GM19397 (cell line): ENCODE measurements around the gene KIAA0825.
"Not testable (repeated sequence)": the region's sequence is repeated elsewhere in the genome, so short reads cannot be mapped to it uniquely, and the experiment has no call there.

Source experiments
- ATAC-seq: cut with Tn5 transposase; IDR thresholded peaks from one replicate; pipeline ENCODE4 v1.9.1; 2021; ENCODE audit warnings: mild to moderate bottlenecking, moderate library complexity; ENCODE audit not compliant: unreplicated experiment

Gene KIAA0825

DNA sequence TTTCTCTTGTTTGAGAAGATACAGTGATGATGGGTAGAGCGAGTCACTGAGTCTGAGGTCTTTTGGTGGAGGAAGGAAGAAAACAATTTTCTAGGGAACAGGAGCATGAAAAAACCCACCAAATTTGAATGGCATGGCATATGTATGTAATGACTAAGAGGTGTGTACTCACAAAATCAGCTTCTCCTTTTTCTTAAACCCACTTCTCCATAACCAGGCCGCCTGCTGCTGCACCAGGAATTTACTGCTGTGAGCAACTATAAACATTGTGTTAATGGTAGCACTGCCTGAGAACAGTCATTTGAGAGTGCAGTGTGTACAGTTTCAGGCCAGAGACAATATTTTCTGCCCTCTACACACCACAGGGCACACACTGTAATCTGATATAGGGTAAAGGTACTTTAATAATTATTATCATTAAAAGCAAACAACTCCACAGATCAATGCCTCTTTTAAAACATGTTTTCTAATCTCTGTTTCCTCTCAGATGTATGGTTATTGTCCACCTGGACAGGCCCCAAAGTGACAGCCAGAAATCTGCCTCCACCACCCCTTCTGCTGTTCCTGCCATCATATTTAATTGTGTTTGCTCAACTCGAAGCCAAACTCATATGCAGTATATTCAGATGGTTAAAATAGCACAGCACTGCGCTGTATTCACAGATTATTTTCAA is 241.6 kb downstream of the KIAA0825 start:
- ATAC-seq = no peak

DNA sequence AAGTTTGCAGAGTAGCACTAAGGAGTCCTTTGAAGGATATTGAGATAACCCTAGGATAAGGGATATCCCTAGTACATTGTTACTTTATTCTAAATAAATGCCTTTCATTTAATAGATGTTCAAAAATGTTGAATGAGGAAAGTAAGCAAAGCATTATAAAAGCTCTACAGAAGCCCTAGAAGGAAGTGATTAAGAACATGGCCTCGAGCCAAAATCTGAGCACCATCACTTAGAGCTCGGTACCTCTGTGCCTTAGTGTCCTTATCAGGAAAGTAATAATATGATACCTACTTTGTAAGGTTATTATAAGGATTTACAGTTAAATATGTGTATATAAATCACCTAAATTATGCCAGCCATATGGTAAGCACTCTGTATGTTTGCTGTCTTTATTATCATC is 242.6 kb downstream of the KIAA0825 start:
- ATAC-seq = no peak

DNA sequence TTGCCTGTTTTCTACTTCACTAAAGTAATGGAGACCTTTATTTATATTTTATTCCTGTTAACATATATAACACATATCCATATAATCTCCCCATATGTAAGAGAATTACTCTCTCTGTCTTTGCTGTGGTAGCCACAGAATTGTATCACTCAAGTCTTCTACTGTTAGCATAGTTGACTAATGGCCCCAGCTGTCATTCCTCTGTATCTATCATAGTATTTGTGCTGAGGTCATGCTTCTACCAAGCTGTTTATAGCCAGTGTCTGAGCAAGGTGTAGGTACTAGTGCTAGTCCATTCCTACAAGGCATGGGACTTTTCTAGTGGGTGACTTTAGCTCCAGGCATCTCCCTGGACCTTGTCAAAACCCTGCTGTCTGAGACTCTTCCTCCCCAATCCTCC is 244.1 kb downstream of the KIAA0825 start:
- ATAC-seq = no peak

DNA sequence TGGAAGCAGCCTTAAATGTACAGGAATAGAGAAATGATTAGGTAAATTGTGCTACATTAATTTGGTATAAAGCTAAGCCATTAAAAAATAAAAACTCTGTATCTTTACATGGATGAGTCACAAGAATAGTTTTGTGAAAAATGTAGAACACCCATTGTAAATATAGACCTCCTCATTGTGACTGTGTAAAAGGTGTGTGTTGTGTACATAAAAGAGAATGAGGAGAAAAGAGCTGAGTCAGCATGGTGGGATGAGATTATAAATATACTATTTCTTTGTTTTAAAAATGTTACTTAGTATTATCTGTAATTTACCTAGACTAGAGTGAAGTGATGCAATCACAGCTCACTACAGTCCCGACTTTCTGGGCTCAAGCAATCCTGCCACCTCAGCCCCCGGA is 250.5 kb downstream of the KIAA0825 start:
- no peak for ATAC-seq

DNA sequence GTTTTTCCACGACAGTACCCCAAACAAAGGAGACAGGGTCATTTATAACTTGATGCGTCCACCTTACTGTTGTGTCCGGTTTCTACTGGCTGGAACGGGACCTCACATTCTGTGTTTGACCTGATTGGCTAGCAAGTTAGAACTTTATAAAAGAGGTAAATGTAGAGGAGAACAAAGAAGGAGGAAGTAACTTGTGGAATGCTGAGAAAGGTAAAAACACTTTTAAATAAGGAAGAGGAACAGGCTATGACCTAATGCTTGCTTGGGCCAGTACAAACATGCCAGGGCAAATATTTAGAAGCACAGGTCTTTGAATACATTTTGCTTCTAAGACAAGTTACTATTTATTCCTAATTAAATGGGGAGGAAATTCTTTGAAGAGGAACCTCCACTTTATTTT is 251.6 kb downstream of the KIAA0825 start:
- ATAC-seq = no peak

DNA sequence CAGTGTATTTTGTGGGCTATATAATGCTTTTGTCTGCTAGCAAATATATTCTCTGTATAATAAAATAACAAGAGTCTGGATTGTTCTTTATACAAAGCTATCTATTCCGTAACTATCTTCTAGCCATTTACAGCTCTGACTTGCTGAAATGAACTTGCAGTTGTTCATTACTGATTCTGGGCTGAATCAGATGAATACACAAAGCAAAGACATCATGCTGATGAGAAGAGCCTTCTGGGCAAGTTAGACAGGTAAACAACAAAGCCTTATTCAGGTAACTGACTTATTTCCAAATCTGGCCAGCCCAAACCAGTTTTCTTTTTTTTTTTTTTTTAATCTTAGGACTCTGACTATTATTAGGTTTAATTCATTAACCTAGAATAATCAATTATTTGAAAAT is 255.5 kb downstream of the KIAA0825 start:
- ATAC-seq = no peak

DNA sequence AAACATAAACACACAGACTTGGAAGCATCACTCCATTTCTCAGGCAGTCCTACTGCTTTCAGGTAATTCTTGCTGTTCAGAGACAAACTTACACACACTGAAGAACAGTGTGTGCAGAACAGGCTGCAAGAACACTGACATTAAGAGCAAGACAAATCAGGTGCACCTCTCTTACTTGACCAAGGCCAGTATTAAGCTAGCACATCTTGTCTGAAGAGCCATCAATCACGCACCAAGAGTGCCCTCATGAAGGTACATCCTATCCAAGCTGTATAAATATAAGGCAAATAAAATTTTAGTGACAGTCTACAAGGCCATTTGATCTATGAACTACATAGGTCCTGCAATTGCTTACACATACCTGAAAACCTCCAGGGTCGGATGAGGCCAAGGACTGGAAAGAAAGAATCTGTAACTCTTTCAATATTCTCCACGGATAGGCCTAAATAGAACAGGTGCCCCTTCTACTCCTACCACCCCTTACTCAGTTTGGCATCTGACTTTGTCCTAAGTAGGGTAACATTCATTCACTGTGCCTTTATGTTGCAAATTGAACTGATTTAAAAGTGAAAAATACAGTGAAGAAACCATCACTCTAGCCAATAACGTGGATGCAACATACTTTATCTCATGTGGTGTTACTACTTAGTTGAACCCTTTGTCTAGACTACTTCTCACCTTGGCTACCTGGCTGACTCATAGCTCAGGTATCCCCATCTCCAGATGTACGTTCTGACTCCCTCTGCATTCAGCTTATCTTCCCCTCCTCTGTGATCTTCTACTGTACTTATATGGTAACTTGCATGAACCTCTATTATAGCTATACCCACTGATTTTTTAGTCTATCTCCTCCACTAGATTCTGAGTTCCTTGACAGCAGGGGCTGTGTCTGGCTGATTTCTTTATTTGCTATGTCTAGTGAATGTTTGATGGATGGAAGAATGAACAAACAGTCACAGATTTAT is 256.3 kb downstream of the KIAA0825 start:
- ATAC-seq = no peak

DNA sequence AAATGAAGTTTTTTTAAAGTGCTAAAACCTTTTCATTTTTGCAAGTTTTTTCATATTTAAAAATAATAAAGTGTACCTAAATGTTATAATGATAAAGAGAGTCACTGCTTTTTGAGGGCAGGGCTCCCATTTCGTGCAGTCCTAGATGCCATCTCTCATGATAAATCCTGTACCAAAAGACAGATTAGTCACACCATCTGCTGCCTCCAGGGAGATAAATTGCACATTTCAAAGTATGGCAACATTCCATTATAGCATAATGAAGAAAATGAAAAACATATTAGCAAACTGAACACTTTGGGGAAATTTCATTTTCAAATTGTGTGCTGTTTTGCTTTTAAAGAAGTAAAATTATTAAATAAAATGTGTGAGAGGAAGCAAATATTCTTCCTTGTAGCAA is 257.2 kb downstream of the KIAA0825 start:
- ATAC-seq = no peak

DNA sequence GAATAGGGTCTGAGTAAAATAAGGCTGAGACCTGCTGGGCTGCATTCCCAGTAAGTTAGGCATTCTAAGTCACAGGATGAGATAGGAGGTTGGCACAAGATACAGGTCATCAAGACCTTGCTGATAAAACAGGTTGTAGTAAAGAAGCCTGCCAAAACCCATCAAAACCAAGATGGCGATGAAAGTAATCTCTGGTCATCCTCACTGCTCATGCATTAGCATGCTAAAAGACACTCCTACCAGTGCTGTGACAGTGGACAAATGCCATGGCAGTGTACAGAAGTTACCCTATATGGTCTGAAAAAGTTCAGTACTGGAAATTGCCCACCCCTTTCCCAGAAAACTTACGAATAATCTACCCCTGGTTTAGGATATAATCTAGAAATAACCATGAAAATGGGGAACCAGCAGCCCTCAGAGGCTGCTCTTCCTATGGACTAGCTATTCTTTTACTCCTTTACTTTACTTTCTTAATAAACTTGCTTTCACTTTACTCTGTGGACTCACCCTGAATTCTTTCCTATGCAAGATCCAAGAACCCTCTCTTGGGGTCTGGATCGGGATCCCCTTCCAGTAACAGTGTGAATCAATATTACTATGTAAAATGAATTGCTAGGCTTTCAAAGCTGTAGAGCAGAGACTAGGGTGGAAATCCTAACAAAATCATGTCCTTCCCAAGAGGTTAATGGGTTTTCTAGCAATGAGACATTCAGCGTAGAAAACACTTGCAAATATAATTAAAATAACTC is 257.8 kb downstream of the KIAA0825 start:
- ATAC-seq = no peak

DNA sequence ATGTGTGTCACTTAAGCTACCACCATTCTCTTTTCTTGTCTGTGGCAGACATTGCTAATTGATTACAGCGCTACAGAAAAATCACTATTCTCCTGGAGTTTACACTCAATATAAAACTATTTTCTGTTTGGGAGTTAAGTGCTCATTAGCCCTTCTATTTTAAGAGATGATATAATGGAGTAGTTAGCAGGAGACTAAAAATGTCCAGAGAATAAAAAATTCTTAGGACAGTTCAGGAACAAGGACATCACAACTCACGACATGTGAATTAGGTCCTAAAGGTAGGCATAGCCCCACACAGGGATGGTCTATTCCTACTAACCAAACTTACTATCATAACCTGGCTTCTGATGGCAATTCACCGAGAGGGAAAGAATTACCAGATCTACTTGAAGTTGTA is 258.5 kb downstream of the KIAA0825 start:
- ATAC-seq = no peak

DNA sequence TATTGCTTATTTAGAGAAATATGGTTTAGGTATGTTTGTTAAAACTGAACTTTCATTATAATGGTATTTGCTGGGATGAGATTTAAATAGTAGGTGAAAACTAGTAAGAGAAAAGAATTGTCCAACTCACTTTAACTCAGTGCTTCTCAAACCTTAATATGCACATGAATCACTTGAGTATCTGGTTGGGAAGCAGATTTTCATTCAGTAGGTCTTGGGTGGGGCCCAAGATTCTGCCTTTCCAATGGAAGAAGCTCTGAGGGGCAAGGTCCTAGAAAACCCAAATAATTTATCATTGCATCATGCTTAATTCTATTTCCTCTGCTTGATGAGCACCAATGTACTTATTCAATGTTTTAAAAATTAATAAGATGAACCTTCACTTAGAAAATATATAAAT is 262.6 kb downstream of the KIAA0825 start:
- ATAC-seq = no peak

DNA sequence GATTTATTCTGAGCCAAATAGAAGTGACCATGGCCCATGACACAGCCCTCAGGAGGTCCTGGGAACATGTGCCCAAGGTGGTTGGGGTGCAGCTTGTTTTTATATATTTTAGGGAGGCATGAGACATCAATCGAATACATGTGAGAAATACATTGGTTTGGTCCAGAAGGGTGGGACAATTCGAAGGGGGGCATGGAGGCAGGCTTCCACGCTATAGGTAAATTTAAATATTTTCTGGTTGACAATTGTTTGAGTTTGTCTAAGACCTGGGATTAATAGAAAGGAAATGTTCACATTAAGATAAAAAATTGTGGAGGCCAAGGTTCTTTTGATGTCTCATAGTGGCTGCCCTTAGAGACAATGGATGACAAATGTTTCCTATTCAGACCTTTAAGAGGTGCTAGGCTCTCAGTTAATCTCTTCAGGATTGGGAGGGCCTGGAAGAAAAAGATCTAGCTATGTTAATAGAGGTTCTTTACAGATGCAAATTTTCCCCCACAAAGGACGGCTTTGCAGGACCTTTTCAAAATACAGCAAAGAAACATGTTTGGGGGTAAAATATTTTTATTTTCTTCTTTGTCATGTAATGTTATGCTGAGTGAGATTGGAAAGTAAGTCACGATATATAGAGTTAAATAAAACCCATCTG is 263.4 kb downstream of the KIAA0825 start:
- not testable (repeated sequence) for ATAC-seq

DNA sequence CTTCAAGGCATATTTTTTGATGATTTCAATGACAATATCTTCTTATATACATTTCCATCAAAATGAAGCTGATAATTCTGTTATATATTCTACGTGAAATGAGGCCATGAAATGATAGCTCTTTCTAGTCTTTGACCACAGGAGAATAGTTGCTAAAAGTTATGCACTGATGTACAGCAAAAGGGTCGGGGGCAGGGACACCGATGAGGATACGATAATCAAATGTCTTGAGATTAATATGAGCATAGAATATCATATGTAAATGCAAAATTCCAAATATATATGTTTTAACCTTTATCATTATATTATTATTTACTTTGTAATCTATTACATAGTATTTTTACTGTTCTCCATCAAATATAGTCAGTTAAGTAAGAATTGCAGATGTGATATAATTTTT is 264.8 kb downstream of the KIAA0825 start:
- ATAC-seq = no peak

DNA sequence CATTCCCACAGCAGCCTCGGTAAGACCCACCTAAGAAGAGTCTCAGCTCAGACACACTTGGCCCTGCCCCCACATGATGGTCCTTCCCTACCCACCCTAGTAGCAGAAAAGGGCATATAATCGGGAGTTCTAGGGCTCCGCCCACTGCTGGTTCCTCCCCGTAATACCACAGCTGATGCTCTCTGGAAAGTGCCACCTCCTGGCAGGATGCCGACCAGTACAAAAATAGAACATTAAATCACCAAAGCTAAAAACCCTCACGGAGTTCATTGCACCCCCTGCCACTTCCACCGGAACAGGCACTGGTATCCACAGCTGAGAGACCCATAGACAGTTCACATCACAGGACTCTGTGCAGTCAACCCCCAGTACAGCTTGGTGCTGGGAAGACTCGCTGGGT is 271.3 kb downstream of the KIAA0825 start:
- ATAC-seq = no peak

DNA sequence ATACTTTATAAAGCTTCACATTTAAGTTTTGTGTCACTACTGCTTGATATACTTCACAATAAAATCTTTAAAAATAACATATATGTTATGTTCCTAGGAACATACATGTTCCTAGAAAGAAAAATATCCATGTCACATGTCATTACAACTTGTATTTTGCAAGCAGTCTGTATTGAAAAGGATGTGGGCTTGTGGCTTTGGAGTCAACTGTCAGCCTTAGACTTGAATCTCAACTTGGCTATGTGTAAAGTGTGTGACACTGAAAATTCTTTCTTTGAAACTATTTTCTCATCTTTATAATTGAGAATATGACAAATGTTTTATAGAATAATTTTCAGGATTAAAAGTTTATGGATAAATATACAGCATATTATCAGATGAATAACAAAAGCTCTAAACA is 273.1 kb downstream of the KIAA0825 start:
- no peak for ATAC-seq

DNA sequence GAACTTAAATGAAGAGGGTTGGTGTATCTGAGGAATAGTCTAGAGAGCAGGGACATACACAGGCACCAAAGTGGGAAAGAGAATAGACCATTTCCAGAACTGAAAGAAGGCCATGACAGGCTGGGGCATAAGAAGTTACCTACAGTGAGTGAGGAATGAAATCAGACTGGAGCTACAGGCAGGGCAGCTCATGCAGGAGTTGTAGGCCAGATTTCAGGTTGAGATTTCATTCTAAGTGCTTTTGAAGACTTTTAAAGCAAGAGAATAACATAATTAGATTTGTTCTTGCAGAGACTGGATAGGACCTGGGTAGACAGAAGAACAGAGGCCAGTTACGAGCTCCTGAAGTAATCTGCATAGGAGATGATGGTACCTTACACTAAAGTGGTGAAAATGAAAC is 280.8 kb downstream of the KIAA0825 start:
- no peak for ATAC-seq

DNA sequence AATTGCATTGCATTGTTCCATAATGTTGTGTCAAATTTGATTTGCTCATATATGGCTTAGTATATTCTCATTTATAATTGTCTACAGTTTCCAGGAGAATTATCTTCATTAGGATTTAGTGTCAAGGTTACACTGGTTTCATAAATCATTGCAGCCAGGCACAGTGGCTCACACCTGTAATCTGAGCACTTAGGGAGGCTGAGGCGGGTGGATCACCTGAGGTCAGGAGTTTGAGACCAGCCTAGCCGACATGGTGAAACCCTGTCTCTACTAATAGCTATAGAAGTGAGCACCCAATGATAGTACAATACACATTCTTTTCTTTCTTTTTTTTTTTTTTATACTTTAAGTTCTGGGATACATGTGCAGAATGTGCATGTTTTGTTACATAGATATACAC is 282.5 kb downstream of the KIAA0825 start:
- ATAC-seq = no peak

DNA sequence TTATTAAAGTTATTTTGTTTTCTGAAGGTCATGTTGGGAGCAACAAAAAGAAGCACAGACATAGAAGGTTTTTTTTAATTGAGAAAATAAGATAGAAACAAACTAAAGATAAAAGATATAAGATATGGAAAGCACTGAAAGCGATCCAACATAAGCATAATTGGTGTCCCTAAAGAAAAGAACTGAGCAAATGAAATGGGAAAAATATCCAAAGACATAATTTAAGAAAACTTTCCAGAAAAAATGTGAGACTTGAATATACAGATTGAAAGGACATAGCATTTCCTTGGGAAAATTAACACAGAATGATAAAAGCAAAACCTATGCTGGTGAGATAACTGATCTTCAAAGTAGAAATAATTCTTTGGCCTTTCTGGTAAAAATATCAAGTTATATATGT is 289.3 kb downstream of the KIAA0825 start:
- no peak for ATAC-seq

DNA sequence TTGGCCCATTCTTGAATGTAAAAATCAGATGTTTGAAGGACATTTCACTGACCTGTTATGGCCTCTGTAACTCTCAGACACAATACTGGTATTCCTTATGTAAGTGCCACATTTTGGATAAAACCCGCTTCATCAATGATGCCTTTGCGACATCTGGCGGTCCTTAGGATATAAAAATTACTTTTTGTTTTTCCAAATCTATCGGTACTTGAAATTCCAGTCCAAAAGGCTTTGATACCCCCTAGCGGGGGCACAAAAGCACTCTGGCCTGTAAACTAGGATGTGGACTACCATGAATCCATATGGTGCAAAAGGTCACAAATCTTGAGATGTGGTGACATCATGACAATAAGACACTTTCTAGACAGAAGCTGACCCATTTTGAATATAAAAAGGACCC is 291.8 kb downstream of the KIAA0825 start:
- ATAC-seq = no peak

DNA sequence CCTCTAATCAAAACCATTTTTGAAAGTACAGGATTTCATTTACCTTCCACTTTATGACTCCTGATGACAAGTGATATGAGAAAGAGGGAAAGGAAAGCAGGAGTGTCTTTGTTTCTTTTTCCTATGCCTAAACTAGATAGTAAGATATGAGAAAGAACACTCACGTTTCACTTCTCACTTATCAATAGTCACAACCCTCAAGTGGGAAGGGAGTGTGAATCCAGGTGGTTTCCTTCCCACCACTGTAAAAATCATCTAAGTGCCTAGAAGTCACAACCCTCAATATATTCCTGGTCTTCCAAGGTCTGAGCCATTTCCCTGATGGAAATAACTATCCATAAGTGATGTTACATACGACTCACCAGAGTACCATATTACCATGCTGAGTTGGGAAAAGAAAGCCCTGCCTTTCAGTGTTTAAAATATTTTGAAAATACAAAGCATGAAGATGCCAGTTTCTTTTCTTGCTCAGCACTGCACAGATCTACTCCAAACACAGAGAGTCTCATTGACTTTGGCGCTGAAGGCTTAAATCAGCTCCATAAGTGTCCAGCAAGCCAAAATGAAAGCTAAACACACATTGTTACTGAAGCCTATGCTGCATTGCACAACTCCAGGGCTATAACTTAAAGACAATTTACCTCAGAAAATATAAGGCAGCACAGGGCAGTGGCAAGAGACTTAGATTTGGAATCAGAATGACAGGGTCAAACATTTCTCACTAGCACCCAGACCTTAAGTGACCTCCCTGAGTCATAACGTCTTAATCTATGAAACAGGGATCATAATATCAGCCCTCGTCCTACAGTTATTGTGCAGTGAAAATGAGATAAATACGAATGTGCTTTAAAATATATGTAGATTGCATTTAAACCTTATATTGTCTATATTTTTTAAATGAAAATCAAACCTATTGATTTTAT is 301.2 kb downstream of the KIAA0825 start:
- no peak for ATAC-seq
